SK-N-SH (cell line): ENCODE data around the gene SAMD1. TPM values are rescaled to one million over a fixed set of nuclear protein-coding genes. Genes with fewer than 3 reads are reported as not detected.
A peak's percentile ranks its signal among the peaks of the same experiment; 100 is the strongest.

Experiments
- CTCF ChIA-PET: fragments of 300-600, 350-600 bp; formaldehyde crosslinking; extraction: SDS; loops from one replicate; lab custom pipeline; 2021; lab: Yijun Ruan, JAX
- POLR2A ChIA-PET: fragments of 350-600 bp; sonication (Branson Sonifier 250); formaldehyde crosslinking; extraction: SDS; loops from one replicate; lab custom pipeline; 2020; ENCODE audit warnings: antibody characterized with exemption, inconsistent platforms; lab: Yijun Ruan, JAX
- DNase-seq: peaks from one replicate; pipeline ENCODE4 v3.0.0; 2012
- H2AFZ ChIP-seq: fragments of 200-600 bp; sonication (generic); 2 replicates; pipeline ENCODE4 v1.8.1; 2016; ENCODE audit warnings: antibody characterized with exemption, mild to moderate bottlenecking, low read depth
- H3F3A ChIP-seq: fragments of 200-600 bp; sonication (generic); replicated peaks from 2 replicates; pipeline ENCODE3; 2016; ENCODE audit warnings: antibody characterized with exemption, mild to moderate bottlenecking; ENCODE audit not compliant: insufficient read depth
- H3K27ac ChIP-seq, 2 experiments: fragments of 200-500 bp in 1 of 2; fragments of 200-600 bp in 1 of 2; sonication (Bioruptor generic) in 1 of 2; sonication (generic), shearing (Covaris generic) in 1 of 2; 2 replicates each; pipeline versions ENCODE4 v1.5.1 to v1.6.1; 2014 to 2016; ENCODE audit warnings: low read depth in 2 of 2, inconsistent platforms in 1 of 2, low read length in 1 of 2, mild to moderate bottlenecking in 1 of 2, mixed read lengths in 1 of 2
- H3K27me3 ChIP-seq: fragments of 200-600 bp; sonication (generic), shearing (Covaris generic); 2 replicates; pipeline ENCODE4 v1.6.1; 2016; ENCODE audit warnings: mixed run types; ENCODE audit not compliant: insufficient read depth
- H3K36me3 ChIP-seq, 2 experiments: fragments of 200-500 bp in 1 of 2; fragments of 200-600 bp in 1 of 2; sonication (Bioruptor generic) in 1 of 2; sonication (generic) in 1 of 2; replicated peaks in 1 of 2; 2 replicates each; pipeline versions ENCODE3 to v1.5.1; 2014 to 2016; ENCODE audit warnings: low read length in 1 of 2, mild to moderate bottlenecking in 1 of 2; ENCODE audit not compliant: insufficient read depth in 2 of 2, control insufficient read depth in 1 of 2
- H3K4me1 ChIP-seq, 2 experiments: fragments of 200-500 bp in 1 of 2; fragments of 200-600 bp in 1 of 2; sonication (Bioruptor generic) in 1 of 2; sonication (generic), shearing (Covaris generic) in 1 of 2; 2 replicates each; pipeline versions ENCODE4 v1.5.1 to v1.6.1; 2014 to 2016; ENCODE audit warnings: low read depth in 1 of 2, low read length in 1 of 2, mixed run types in 1 of 2; ENCODE audit not compliant: insufficient read depth in 2 of 2, control insufficient read depth in 1 of 2
- H3K4me2 ChIP-seq: fragments of 200-600 bp; sonication (generic), shearing (Covaris generic); 2 replicates; pipeline ENCODE4 v1.6.1; 2017; ENCODE audit warnings: mixed run types
- H3K4me3 ChIP-seq, 2 experiments: fragments of 200-500 bp in 1 of 2; fragments of 200-600 bp in 1 of 2; sonication (Bioruptor generic) in 1 of 2; sonication (generic), shearing (Covaris generic) in 1 of 2; 2 replicates each; pipeline versions ENCODE4 v1.5.1 to v1.8.1; 2014 to 2016; ENCODE audit warnings: low read depth in 2 of 2, inconsistent platforms in 1 of 2, low read length in 1 of 2, mild to moderate bottlenecking in 1 of 2, mixed read lengths in 1 of 2, moderate library complexity in 1 of 2
- H3K79me2 ChIP-seq: fragments of 200-600 bp; sonication (generic); 2 replicates; pipeline ENCODE4 v1.8.1; 2017; ENCODE audit warnings: mild to moderate bottlenecking; ENCODE audit not compliant: insufficient read depth
- H3K9ac ChIP-seq: fragments of 200-600 bp; sonication (generic); 2 replicates; pipeline ENCODE4 v1.6.1; 2017; ENCODE audit warnings: mixed run types
- H3K9me2 ChIP-seq: fragments of 200-600 bp; sonication (generic); 2 replicates; pipeline ENCODE4 v1.6.1; 2017; ENCODE audit warnings: mixed run types
- H3K9me3 ChIP-seq: fragments of 200-600 bp; sonication (generic); 2 replicates; pipeline ENCODE4 v1.6.1; 2017; ENCODE audit warnings: mixed run types, mild to moderate bottlenecking, moderate library complexity
- H4K20me1 ChIP-seq: fragments of 200-600 bp; sonication (generic); 2 replicates; pipeline ENCODE4 v1.6.1; 2017; ENCODE audit warnings: mild to moderate bottlenecking, mixed run types; ENCODE audit not compliant: insufficient read depth
- CHD2 ChIP-seq: fragments of 150-350 bp; IDR thresholded peaks from 2 replicates; pipeline ENCODE4 v1.6.1; 2018; ENCODE audit warnings: low read length; ENCODE audit not compliant: partially characterized antibody
- ELF1 ChIP-seq: IDR thresholded peaks from 2 replicates; pipeline ENCODE4 v1.4.0; 2012
- MXI1 ChIP-seq: IDR thresholded peaks from 2 replicates; pipeline ENCODE4 v1.6.1; 2012; ENCODE audit warnings: mild to moderate bottlenecking, low read depth, low read length, improper control_type of control experiment
- NRF1 ChIP-seq: IDR thresholded peaks from 2 replicates; pipeline ENCODE4 v1.6.1; 2012; ENCODE audit warnings: low read depth, mild to moderate bottlenecking, low read length
- RCOR1 ChIP-seq: fragments of 150-350 bp; IDR thresholded peaks from 2 replicates; pipeline ENCODE4 v1.6.1; 2017; ENCODE audit warnings: antibody characterized with exemption, low read length
- RFX5 ChIP-seq: IDR thresholded peaks from 2 replicates; pipeline ENCODE4 v1.6.1; 2012; ENCODE audit warnings: mild to moderate bottlenecking, improper control_type of control experiment, low read length
- YY1 ChIP-seq: IDR thresholded peaks from 2 replicates; pipeline ENCODE4 v1.4.0; 2012; ENCODE audit warnings: low read depth, mild to moderate bottlenecking
- WGBS: methylation state at CpG from one replicate; pipeline ENCODE4 v1.1.6; 2017; ENCODE audit warnings: low lambda C conversion rate; 5-methylcytosine and 5-hydroxymethylcytosine counted together
- polyA plus RNA-seq, 3 experiments: library from polyadenylated mRNA; depleted of rRNA; stranded (reverse); fragments of >200 nt; gene quantifications; 2 replicates each; pipeline ENCODE4 v1.2.3, GENCODE V29; 2012
- TF ChIP-seq, protein P1 (sequence below): fragments of 150-350 bp; IDR thresholded peaks from 2 replicates; pipeline ENCODE4 v1.6.1; 2017; ENCODE audit warnings: antibody characterized with exemption, low read length, low read depth, borderline replicate concordance
- TF ChIP-seq, protein P2 (sequence below): IDR thresholded peaks from 2 replicates; pipeline ENCODE4 v1.6.1; 2012; ENCODE audit warnings: mild to moderate bottlenecking, low read depth, low read length, moderate library complexity
- TF ChIP-seq, protein P3 (sequence below): IDR thresholded peaks from 2 replicates; pipeline ENCODE4 v1.4.0; 2012; ENCODE audit warnings: low read depth, borderline replicate concordance

The SAMD1 gene
- polyA plus RNA-seq, 1 of the 3 experiments (the other 2 are of a cell fraction) = 19.0 TPM

DNA sequence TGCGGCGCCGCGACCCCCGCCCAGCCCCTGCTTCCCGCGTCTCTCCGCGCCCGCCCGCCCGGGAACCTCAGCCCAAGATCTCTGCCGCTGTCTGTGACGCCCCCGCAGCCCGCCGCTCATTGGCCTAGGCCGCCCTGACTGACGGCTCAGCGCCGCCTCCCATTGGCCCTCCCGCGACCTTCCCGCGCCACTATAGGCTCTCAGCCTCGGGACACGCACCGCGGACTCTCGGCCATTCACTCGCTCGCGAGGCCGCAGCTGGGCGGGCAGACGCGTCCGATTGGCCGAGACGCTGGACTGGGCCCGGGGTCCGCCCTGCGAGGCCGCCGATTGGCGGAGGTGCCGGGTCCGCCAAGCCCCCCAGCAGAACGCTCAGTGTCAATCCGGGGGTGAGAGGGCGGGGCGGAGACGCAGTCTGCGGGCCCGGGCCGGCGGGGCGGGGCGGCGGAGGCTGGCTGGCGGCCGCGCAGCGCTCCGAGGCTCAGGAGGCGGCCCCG is 27.2 kb upstream of the SAMD1 start, which contains the start of gene PRKACA (continued):
- TF ChIP-seq YY1 = no peak
- no peak for TF ChIP-seq RCOR1
- TF ChIP-seq, protein P1, sequence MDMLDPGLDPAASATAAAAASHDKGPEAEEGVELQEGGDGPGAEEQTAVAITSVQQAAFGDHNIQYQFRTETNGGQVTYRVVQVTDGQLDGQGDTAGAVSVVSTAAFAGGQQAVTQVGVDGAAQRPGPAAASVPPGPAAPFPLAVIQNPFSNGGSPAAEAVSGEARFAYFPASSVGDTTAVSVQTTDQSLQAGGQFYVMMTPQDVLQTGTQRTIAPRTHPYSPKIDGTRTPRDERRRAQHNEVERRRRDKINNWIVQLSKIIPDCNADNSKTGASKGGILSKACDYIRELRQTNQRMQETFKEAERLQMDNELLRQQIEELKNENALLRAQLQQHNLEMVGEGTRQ = no peak
- TF ChIP-seq, protein P2, sequence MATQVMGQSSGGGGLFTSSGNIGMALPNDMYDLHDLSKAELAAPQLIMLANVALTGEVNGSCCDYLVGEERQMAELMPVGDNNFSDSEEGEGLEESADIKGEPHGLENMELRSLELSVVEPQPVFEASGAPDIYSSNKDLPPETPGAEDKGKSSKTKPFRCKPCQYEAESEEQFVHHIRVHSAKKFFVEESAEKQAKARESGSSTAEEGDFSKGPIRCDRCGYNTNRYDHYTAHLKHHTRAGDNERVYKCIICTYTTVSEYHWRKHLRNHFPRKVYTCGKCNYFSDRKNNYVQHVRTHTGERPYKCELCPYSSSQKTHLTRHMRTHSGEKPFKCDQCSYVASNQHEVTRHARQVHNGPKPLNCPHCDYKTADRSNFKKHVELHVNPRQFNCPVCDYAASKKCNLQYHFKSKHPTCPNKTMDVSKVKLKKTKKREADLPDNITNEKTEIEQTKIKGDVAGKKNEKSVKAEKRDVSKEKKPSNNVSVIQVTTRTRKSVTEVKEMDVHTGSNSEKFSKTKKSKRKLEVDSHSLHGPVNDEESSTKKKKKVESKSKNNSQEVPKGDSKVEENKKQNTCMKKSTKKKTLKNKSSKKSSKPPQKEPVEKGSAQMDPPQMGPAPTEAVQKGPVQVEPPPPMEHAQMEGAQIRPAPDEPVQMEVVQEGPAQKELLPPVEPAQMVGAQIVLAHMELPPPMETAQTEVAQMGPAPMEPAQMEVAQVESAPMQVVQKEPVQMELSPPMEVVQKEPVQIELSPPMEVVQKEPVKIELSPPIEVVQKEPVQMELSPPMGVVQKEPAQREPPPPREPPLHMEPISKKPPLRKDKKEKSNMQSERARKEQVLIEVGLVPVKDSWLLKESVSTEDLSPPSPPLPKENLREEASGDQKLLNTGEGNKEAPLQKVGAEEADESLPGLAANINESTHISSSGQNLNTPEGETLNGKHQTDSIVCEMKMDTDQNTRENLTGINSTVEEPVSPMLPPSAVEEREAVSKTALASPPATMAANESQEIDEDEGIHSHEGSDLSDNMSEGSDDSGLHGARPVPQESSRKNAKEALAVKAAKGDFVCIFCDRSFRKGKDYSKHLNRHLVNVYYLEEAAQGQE = no peak

DNA sequence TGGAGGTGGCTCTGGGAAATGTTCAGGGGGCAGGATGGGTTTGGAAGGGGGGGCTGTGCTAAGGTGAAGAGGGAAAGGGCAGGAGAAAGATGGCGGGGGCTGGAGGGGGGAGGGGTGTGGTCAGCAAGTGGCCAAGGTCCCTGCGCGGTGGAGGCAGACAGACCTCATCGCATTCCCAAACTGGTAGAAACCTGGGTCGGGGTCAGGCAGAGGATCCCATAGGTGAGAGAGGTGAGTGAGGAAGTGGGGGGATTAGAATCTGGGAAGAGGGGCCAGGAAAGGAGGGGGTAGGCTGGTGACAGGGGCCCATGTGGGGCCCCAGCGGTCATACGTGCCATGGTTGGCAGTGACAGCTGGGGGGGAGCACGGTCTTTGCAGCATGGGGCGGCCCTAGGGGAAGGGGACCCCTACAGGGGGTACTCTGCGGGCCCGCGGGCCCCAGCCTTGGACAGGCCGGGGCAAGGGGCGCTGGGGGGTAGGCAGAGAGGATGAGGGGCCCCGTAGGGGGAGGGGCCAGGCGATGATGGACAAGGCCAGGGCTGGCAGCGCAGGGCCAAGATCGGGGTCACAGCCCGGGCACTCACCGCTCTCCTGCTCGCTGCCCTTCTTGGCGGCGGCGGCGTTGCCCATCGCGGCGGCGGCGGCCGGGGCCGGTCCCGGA is 26.5 kb upstream of the SAMD1 start:
- 5% methylated on average over 13 of the region's 33 CpGs for WGBS
- Histone ChIP-seq H3K4me2 (peak overlapping the region; percentile 98), H2AFZ (no peak overlapping the region), H3F3A (peaks cover 15% of the 10 kb centered on the region), H3K27ac (peak overlapping the region in 1 of 2 experiments; percentile 51; a peak in 1 of 4 replicates), H3K79me2 (peaks cover 38% of the 10 kb centered on the region), H3K27me3 (no peaks in the 10 kb centered on the region), H3K4me1 (peaks cover 15 to 36% of the 10 kb centered on the region in 2 experiments), H4K20me1 (no peaks in the 10 kb centered on the region), H3K9ac (peak overlapping the region; percentile 69), H3K9me3 (no peaks in the 10 kb centered on the region), H3K36me3 (no peaks in the 10 kb centered on the region), H3K4me3 (peak overlapping the region; percentile 79 to 80), H3K9me2 (no peaks in the 10 kb centered on the region)
- peak; percentile 47 for DNase-seq
- POLR2A ChIA-PET = interaction anchor here (2.4 kb wide), 1 partner anchor 19 kb away, joined by 13 read pairs; the partner anchor contains the start of gene ASF1B
- TF ChIP-seq CHD2 (no peak), ELF1 (no peak), NRF1 (no peak), MXI1 (peak; percentile 31; the same call in 1 of the 2 replicates), RFX5 (no peak)
- TF ChIP-seq, protein P3, sequence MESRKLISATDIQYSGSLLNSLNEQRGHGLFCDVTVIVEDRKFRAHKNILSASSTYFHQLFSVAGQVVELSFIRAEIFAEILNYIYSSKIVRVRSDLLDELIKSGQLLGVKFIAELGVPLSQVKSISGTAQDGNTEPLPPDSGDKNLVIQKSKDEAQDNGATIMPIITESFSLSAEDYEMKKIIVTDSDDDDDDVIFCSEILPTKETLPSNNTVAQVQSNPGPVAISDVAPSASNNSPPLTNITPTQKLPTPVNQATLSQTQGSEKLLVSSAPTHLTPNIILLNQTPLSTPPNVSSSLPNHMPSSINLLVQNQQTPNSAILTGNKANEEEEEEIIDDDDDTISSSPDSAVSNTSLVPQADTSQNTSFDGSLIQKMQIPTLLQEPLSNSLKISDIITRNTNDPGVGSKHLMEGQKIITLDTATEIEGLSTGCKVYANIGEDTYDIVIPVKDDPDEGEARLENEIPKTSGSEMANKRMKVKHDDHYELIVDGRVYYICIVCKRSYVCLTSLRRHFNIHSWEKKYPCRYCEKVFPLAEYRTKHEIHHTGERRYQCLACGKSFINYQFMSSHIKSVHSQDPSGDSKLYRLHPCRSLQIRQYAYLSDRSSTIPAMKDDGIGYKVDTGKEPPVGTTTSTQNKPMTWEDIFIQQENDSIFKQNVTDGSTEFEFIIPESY = no peak
- CTCF ChIA-PET = interaction anchor here (2.2 to 3.7 kb wide), 3 partner anchors 19 to 231 kb away, joined by 9 to 22 read pairs (median 18); partner anchors contain the start of genes ASF1B and MISP3
